IPS-15b (cell line): ENCODE measurements around the gene RPA3.

Source experiments
- H3K27me3 ChIP-seq: one replicate; pipeline ENCODE4 v1.6.1; 2013; ENCODE audit warnings: low read length; ENCODE audit not compliant: control insufficient read depth, insufficient read depth
- H3K36me3 ChIP-seq: one replicate; pipeline ENCODE4 v1.6.1; 2013; ENCODE audit warnings: low read length; ENCODE audit not compliant: control insufficient read depth, insufficient read depth
- H3K4me1 ChIP-seq: one replicate; pipeline ENCODE4 v1.6.1; 2013; ENCODE audit warnings: mild to moderate bottlenecking, low read length; ENCODE audit not compliant: control insufficient read depth, insufficient read depth
- H3K4me3 ChIP-seq: one replicate; pipeline ENCODE4 v1.5.1; 2013; ENCODE audit warnings: low read depth, low read length
- H3K9ac ChIP-seq: one replicate; pipeline ENCODE4 v1.6.1; 2013; ENCODE audit warnings: low read depth, mild to moderate bottlenecking, low read length
- H3K9me3 ChIP-seq: one replicate; pipeline ENCODE4 v1.6.1; 2013; ENCODE audit warnings: mild to moderate bottlenecking, low read length; ENCODE audit not compliant: control insufficient read depth, insufficient read depth

The RPA3 gene

GRCh38 chr7:7614018-7614741 is 104.2 kb downstream of the RPA3 start:
- Histone ChIP-seq H3K4me3 (no peak overlapping the region), H3K4me1 (no peaks in the 10 kb centered on the region), H3K9me3 (no peaks in the 10 kb centered on the region), H3K9ac (no peak overlapping the region), H3K36me3 (no peaks in the 10 kb centered on the region), H3K27me3 (no peaks in the 10 kb centered on the region)

DNA sequence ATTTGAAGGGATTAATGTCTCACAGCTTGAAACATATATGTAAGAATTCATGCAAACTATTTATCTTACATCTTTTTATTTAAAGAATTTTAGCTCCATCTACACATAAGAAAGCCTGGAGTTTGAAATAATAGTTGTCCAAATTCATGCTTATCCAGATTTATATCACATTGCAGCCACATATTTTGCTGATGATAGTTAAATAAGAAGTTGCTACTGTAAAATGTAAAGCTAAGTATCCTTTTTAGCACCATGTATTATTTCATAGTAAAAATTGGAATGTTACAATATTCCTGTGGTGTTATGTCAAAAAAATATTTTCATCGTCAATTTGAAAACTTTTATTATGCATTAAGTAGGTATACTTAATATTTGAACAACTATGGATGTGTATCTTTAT is 105.2 kb downstream of the RPA3 start:
- Histone ChIP-seq H3K9ac (no peak overlapping the region), H3K36me3 (no peaks in the 10 kb centered on the region), H3K4me3 (no peak overlapping the region), H3K27me3 (no peaks in the 10 kb centered on the region), H3K9me3 (no peaks in the 10 kb centered on the region), H3K4me1 (no peaks in the 10 kb centered on the region)

GRCh38 chr7:7612519-7612918 is 105.9 kb downstream of the RPA3 start:
- Histone ChIP-seq H3K4me3 (no peak overlapping the region), H3K9ac (no peak overlapping the region), H3K4me1 (no peaks in the 10 kb centered on the region), H3K36me3 (no peaks in the 10 kb centered on the region), H3K27me3 (no peaks in the 10 kb centered on the region), H3K9me3 (no peaks in the 10 kb centered on the region)

DNA sequence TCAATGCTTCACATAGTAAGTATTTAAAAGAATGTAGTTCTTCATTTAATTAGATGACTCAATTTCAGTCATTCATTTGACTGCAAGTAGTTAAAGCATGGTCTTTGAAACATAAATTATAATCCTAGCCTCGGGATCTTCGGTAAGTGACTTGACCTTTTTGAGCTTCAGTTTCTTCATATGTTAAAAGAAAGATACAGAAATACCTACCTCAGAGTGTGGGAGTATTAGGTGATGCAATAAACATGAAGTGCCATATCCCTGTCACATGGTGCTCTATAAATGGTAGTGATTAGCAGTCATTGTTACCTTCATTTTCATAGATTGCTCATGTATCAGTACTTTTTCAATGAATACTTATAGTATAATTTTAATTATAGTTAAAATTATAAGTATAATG is 109.1 kb downstream of the RPA3 start:
- Histone ChIP-seq H3K4me1 (no peaks in the 10 kb centered on the region), H3K36me3 (no peaks in the 10 kb centered on the region), H3K9ac (no peak overlapping the region), H3K4me3 (no peak overlapping the region), H3K9me3 (no peaks in the 10 kb centered on the region), H3K27me3 (no peaks in the 10 kb centered on the region)

GRCh38 chr7:7607010-7607409 is 111.4 kb downstream of the RPA3 start:
- Histone ChIP-seq H3K36me3 (no peaks in the 10 kb centered on the region), H3K4me1 (no peaks in the 10 kb centered on the region), H3K9me3 (no peaks in the 10 kb centered on the region), H3K9ac (no peak overlapping the region), H3K27me3 (no peaks in the 10 kb centered on the region), H3K4me3 (no peak overlapping the region)

GRCh38 chr7:7596176-7596575 is 122.2 kb downstream of the RPA3 start:
- Histone ChIP-seq H3K4me1 (no peaks in the 10 kb centered on the region), H3K4me3 (no peak overlapping the region), H3K9ac (no peak overlapping the region), H3K27me3 (no peaks in the 10 kb centered on the region), H3K9me3 (no peaks in the 10 kb centered on the region), H3K36me3 (peaks cover 8% of the 10 kb centered on the region)

DNA sequence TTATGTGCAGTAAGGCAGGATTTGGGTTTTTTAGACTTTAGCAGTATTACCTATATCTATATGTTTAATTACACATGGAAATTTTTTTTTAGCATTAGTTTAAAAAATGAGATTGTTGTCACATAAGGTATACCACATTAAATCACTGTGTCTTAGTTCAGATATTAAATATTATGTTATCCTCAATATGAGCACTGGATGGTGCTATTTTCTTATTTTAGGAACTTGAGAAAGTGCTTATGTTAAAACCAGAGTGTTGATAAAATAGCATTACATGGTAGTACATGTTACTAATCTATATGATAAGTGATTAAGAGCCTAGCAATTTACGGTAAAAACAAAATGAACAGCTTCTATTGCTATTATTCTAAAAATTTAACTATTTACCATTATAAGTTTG is 123.0 kb downstream of the RPA3 start:
- H3K9me3 ChIP-seq = no peaks in the 10 kb centered on the region
- no peaks in the 10 kb centered on the region for H3K4me1 ChIP-seq
- no peaks in the 10 kb centered on the region for H3K27me3 ChIP-seq
- H3K9ac ChIP-seq = no peak overlapping the region
- peaks cover 8% of the 10 kb centered on the region for H3K36me3 ChIP-seq
- H3K4me3 ChIP-seq = no peak overlapping the region
